Ovary (tissue), 3 donors: Measurements from ENCODE around the gene CFAP20.

ENCODE experiments used
- POLR2A ChIP-seq: fragments of 450-650 bp; IDR thresholded peaks from one replicate; pipeline ENCODE4 v1.6.1; 2017; ENCODE audit warnings: antibody characterized with exemption, mild to moderate bottlenecking, moderate library complexity
- TF ChIP-seq, protein P1 (sequence below), 3 donors: fragments of 450-650 bp in 2 of 3; fragments of 200-600 bp in 1 of 3; IDR thresholded peaks; one replicate each; pipeline versions ENCODE4 v1.5.1 to v1.8.0; 2016 to 2022; ENCODE audit warnings: antibody characterized with exemption in 3 of 3, mild to moderate bottlenecking in 1 of 3
- donor health status: DM: no; HTN: no; CAD: no.

DNA sequence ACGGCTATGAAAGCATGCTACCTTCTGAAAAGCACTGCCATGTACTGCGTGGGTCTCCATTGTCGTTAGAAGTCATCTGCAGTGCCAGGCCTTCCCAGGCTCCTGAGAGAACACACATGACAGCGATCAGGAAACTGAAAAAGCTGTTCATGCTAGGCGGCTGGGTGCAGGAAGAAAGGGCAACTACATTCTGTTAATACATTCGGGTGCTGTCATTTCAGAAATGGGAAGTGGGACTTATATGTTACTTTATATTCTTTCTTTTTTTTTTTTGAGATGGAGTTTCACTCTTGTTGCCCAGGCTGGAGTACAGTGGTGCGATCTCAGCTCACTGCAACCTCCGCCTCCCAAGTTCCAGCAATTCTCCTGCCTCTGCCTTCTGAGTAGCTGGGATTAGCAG, 19.9 kb downstream of the CFAP20 start:
- TF ChIP-seq, protein P1, sequence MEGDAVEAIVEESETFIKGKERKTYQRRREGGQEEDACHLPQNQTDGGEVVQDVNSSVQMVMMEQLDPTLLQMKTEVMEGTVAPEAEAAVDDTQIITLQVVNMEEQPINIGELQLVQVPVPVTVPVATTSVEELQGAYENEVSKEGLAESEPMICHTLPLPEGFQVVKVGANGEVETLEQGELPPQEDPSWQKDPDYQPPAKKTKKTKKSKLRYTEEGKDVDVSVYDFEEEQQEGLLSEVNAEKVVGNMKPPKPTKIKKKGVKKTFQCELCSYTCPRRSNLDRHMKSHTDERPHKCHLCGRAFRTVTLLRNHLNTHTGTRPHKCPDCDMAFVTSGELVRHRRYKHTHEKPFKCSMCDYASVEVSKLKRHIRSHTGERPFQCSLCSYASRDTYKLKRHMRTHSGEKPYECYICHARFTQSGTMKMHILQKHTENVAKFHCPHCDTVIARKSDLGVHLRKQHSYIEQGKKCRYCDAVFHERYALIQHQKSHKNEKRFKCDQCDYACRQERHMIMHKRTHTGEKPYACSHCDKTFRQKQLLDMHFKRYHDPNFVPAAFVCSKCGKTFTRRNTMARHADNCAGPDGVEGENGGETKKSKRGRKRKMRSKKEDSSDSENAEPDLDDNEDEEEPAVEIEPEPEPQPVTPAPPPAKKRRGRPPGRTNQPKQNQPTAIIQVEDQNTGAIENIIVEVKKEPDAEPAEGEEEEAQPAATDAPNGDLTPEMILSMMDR (IDR thresholded peaks at IDR 0.05): no peak
- no peak for TF ChIP-seq POLR2A
